GM12873 (cell line): Measurements from ENCODE around the gene NEO1.

Experiments
- TF ChIP-seq, protein P1 (sequence below): IDR thresholded peaks from 2 replicates; pipeline ENCODE4 v1.5.1; 2012; ENCODE audit warnings: low read depth, mild to moderate bottlenecking, moderate library complexity, low read length, control low read depth; ENCODE audit not compliant: insufficient read depth; ENCODE audit errors: missing control alignments

NEO1 gene

DNA sequence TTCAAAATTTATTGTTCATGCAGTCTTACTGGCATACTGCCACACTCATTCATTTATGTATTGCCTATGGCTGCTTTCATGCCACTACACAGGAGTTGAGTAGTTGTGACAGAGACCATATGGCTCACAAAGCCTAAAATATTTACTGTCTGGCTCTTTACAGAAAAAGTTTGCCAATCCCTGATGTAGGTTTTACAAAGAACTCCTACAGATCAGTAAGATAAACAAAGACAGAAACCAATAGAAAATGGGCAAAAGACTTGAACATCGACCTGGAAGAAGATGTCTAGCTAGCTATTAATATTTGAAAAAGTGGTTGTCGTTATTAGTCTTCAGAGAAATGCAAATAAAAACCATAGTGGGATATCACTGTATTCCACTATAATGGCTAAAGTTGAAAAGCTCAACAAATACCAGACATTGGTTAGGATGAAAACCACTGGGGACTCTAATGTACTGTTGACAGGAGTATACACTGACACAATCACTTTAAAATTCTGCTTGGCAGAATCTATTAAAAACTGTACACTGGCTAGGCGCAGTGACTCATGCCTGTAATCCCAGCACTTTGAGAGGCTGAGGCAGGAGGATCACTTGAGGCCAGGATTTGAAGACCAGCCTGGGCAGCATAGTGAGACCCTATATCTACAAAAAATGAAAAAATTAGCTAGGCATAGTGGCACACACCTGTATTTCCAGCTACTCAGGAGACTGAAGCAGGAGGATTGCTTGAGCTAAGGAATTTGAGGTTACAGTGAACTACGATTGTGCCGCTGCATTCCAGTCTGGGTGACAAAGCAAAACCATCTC lies 87.7 kb downstream of the NEO1 start:
- TF ChIP-seq, protein P1, sequence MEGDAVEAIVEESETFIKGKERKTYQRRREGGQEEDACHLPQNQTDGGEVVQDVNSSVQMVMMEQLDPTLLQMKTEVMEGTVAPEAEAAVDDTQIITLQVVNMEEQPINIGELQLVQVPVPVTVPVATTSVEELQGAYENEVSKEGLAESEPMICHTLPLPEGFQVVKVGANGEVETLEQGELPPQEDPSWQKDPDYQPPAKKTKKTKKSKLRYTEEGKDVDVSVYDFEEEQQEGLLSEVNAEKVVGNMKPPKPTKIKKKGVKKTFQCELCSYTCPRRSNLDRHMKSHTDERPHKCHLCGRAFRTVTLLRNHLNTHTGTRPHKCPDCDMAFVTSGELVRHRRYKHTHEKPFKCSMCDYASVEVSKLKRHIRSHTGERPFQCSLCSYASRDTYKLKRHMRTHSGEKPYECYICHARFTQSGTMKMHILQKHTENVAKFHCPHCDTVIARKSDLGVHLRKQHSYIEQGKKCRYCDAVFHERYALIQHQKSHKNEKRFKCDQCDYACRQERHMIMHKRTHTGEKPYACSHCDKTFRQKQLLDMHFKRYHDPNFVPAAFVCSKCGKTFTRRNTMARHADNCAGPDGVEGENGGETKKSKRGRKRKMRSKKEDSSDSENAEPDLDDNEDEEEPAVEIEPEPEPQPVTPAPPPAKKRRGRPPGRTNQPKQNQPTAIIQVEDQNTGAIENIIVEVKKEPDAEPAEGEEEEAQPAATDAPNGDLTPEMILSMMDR: no peak

DNA sequence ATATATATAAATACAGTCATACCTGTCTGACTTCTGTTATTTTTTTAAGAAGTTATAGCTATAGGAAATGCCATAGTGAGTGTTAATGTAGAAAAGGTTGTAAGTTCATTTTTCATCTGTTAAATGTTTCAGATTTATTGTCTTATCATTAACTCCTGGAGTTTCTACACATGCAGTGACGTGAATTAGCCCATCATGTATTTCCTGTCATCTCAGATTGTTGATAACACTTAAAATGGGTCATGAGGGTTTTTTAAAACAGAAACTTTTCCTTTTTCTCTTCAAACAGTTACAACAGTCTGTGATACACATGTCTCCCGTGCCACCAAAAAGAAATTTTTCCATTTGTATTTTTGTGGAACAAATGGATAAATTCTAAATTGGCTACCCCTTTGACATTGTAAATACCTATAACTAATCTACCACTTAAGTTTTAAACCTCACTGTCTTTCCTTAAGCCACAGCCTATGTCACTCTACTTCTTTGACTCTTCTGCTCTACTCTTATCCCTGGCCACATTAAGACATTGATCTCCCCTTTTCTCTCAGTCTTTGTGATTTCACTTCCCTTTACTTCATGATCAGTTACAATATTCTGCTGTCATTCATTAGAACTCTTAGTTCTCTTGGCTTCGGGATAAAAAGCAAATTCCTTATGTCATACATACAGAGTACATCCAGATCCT lies 89.1 kb downstream of the NEO1 start:
- TF ChIP-seq, protein P1: no peak

DNA sequence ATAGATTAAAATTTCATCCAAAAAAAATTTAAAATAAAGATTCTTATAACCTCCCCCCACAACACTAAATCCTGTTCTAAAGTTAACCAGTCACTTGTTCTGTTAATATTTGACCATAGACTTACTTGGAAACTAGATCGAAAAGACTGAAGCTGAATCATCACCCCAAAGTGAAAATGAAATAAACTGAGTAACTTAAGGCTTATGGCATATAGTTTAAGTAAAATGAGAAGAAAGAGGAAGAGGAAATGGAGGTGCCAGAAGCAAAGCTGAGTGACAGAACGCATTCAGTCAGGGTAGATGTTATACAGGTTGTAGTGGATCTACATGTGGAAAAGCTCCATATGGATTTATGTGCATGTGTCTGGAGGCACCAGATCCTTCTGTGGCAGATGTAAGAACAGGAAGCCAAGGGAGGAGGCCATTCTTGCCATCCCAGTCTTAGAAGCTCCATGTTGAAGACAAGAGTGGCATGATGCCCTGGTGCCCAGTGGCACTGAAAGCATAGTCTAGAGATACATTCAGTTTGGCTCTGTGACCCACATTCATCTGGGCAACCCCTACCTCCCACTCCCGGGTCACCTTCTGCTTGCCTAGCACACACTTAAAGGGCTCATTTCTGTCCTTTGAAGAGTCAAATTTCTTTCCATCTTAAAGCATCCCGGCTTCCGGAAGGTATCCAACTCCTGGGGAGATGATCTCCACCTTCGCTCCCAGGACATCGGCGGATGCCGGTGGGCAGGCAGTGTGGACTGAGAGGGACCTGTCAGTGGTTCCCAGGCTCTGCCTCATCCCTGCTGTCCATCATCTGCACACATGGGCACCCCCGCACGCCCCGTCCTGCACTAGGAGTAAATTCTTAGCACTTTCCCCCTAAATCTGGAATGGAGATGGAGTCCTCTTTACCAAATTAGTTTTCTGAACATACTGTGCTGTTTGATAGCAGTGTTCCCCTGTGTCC lies 90.8 kb downstream of the NEO1 start:
- TF ChIP-seq, protein P1: no peak

DNA sequence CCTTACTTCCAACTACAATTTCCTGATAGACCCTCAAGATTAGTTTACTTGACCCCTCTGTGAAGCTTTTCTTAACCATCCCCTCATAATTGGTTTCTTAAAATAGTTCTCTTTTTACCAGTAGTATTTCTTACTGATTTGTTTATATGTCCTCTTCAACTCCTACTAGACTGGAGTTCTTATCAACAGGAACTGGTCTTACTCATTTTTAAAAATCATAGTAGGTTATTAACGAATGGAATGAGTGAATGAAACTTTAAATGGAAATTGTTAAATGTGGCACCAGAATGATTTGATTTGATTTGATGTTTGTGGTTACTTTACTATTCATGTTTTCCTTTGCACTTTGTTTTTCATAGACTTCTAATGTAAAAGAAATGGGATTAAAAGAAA lies 91.5 kb downstream of the NEO1 start:
- TF ChIP-seq, protein P1: no peak

DNA sequence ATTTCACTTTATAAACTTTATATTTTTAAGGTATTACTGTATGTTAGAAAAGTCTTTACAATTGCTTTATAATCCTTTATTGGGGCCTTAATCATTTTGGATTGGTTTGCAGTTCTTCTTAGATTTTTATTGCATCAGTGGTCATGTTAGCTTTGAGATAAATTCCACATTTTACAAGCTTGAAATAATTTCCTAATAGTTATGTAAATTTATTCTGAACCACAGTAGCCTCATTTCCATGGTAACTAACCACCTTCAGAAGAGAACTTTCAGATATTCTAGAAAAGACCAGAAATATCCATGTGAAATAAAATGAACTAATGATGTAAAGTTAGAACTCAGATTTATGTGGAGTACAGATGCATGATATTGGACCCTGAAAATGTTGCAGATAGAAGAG lies 94.2 kb downstream of the NEO1 start:
- TF ChIP-seq, protein P1: no peak

DNA sequence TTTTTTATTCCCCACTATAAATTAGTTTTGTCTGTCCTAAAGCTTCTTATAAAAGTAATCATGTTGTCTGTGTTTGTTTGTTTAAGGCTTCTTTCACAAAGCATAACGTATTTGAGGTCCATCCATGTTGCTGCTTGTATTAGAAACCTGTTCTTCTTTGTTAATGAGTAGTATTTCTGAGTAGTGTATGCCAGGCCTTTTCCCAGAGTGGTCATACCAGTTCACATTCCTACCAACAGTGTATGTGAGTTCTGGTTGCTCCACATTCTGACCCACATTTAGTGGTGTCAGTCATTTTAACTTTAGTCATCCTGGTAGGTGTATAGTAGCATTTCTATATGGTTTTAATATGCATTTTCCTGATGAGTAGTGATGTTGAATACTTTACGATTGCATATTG lies 98.6 kb downstream of the NEO1 start:
- TF ChIP-seq, protein P1: no peak
